ENCODE measurements around the gene FAM131B.
A peak's percentile ranks its signal among the peaks of the same experiment; 100 is the strongest.
"Not testable (repeated sequence)": the region's sequence is repeated elsewhere in the genome, so short reads cannot be mapped to it uniquely, and the experiment has no call there.

Gene FAM131B

GRCh38 chr7:143362131-143363015, at the start of gene FAM131B:
Gene FAM131B, minus strand, starts transcription at chr7:143362713. Its CDS starts 110 bp downstream, at chr7:143362603.
- DNase-seq = peak; percentile 46

- DNase-seq = no peak
These were observed 49.6 kb upstream of the FAM131B start for GRCh38 chr7:143411976-143412708.

GRCh38 chr7:143410521-143411004, 48.0 kb upstream of the FAM131B start:
- DNase-seq = no peak

GRCh38 chr7:143408686-143409561, 46.4 kb upstream of the FAM131B start, which contains the start of gene EPHA1:
Gene EPHA1, minus strand, starts transcription at chr7:143408856. Its CDS starts 51 bp downstream, at chr7:143408805.
- DNase-seq = peak; percentile 45

- DNase-seq = no peak
These were observed 45.8 kb upstream of the FAM131B start for GRCh38 chr7:143408252-143408685.

GRCh38 chr7:143407287-143408251, 45.1 kb upstream of the FAM131B start:
- DNase-seq = no peak

- DNase-seq = no peak
These were observed 43.5 kb upstream of the FAM131B start for GRCh38 chr7:143406002-143406357.

GRCh38 chr7:143405173-143406001, 42.9 kb upstream of the FAM131B start:
- DNase-seq = no peak

- DNase-seq = not testable (repeated sequence)
These were observed 39.7 kb upstream of the FAM131B start for GRCh38 chr7:143402233-143402632.

- DNase-seq = no peak
These were observed 38.8 kb upstream of the FAM131B start for GRCh38 chr7:143401265-143401664.

GRCh38 chr7:143399642-143400041, 37.1 kb upstream of the FAM131B start:
- DNase-seq = no peak

- DNase-seq = no peak
These were observed 36.6 kb upstream of the FAM131B start for GRCh38 chr7:143399151-143399550.

- no peak for DNase-seq
These were observed 36.1 kb upstream of the FAM131B start for GRCh38 chr7:143398616-143399015.

- no peak for DNase-seq
These were observed 35.4 kb upstream of the FAM131B start for GRCh38 chr7:143397710-143398530.

GRCh38 chr7:143396625-143397556, 34.4 kb upstream of the FAM131B start:
- DNase-seq = no peak

GRCh38 chr7:143396182-143396581, 33.7 kb upstream of the FAM131B start:
- no peak for DNase-seq

- DNase-seq = no peak
These were observed 33.0 kb upstream of the FAM131B start for GRCh38 chr7:143395187-143396149.
